GM19467 (cell line): Measurements from ENCODE around the gene NPHP4.
"Not testable (repeated sequence)": the region's sequence is repeated elsewhere in the genome, so short reads cannot be mapped to it uniquely, and the experiment has no call there.

Source experiments
- ATAC-seq: cut with Tn5 transposase; IDR thresholded peaks from one replicate; pipeline ENCODE4 v1.9.1; 2021; ENCODE audit warnings: mild to moderate bottlenecking, moderate library complexity; ENCODE audit not compliant: unreplicated experiment

The NPHP4 gene

DNA sequence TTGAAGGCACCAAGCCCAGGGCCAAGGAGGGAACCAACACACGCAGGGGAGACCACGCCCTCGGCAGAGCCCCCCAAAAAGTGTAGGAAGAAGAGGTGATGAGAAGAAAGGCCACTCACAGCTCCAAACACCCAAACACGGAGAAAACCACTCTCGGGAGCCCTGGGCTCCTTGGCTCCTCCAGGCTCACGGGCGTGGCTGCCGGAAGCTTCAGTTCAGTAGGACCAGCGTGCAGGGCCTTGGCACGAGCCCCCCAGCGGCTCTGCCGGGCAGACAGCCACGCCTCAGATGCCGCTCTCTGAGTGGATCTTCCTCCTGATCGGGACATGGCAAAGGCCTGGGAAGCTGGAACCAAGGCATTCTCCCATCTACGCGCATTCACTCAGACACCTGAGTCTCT, 94.0 kb downstream of the NPHP4 start:
- ATAC-seq = no peak

DNA sequence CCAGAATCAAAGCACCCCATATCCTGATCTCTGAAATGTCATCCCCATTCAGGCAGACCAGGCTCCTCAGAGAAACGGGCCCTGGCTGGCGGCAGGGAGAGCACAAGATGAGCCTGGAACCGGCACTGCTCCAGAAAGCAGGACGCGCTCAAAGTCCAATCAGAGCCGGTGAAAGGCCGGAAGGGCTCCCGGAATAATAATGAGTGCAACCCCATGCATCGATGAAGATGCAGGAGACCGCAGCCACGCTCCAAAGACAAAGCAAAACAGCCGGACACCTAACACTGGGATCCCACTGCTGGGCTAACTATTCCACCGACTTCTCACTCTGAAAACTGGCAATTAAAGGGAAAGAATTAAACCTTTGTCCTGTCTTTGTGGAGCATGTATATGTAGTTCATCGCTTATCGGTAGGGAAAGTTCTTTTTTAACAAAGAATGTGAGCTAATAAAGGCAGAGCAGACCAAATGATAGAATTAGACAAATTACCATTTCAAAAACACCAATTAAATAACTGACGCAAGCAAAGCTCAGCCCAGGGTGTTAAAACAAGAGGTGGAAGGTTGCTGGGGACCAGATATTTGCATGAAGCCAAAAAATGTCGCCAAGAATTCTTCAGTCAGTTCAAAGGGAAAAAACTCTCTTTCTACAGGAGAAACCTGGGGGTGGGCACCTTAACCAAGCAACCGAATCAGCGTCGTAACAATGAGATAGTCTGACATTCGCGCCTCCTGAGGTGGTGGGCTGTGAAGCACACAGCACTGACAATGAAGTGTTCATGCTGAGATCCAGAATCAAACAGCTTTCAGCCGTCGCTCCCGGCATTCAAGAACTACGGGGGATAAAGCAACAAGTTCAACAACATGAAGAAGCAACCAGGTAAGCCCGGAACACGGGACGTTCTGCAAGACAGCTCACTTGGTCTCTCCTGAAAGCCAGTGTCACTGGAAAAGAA, 95.2 kb downstream of the NPHP4 start:
- no peak for ATAC-seq

DNA sequence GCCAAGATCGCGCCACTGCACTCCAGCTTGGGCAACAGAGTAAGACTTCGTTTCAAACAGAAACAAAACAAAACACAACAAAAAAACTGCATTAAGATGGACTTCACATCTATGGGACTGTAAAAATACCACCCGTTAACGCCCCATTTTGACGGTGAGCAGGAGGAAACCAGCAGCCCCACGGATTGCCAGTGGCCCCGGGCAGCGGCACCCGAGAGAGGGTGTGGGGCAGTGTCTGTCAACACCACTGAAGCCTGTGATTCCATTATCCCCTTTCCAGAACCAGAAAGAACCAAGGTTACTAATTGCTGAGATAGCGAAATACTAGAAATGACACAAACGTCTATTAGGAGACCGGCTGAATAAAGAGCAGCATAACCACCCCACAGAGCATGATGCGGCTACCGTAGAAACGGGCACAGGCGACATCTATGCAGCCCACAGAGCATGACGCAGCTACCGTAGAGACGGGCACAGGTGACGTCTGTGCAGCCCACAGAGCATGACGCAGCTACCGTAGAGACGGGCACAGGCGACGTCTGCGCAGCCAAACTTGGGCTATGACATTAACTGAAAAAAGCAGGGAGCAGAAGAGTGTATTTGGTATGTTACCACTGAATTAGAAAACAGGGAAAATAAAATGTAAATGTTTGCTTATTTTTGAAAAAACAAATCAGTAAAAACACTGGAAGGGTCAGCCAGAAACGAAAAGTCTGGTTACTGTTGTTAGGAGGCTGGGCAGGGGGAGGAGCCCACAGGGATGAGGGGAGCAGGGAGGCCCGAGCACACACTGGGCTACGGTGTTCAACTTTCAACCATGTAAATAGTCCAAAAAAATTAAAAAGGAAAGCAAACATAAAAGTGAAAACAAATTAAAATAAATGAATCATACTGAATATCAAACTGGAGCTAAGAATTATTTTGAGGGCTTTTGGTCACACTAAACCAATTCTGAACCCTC, 96.5 kb downstream of the NPHP4 start:
- no peak for ATAC-seq

DNA sequence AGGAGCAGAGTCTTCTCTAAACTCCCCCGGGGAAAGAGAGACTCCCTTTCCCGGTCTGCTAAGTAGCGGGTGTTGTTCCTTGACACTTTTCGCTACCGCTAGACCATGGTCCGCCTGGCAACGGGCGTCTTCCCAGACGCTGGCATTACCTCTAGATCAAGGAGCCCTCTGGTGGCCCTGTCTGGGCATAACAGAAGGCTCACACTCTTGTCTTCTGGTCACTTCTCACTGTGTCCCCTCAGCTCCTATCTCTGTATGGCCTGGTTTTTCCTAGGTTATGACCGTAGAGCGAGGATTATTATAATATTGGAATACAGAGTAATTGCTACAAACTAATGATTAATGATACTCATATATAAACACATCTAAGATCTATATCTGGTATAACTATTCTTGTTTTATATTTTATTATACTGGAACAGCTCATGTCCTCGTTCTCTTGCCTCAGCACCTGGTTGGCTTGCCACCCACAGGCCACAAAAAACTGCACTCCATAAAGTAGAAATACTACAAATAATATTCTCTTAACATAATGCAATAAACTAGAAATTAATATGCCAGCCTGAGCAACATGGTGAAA, 98.4 kb downstream of the NPHP4 start:
- ATAC-seq = not testable (repeated sequence)

DNA sequence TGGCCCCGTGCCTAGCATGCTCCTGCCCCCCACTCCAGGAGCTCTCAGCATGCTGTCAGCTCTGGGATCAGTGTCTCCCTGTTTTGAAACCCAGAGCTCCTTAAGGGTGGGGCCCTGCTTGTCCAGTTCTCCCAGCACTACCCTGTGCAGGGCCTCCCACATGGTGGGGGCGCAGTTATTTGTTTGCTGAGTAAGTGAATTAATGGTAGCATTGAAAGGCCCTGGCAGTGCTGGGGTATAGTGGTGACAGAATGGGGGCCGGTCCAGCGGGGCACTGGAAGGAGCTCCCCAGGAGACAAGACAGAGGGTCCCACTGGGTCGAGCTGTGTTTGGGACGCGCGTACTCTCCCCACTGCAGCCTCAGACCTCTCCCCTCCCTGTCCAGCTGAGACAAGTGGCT, 99.9 kb downstream of the NPHP4 start:
- ATAC-seq = no peak

DNA sequence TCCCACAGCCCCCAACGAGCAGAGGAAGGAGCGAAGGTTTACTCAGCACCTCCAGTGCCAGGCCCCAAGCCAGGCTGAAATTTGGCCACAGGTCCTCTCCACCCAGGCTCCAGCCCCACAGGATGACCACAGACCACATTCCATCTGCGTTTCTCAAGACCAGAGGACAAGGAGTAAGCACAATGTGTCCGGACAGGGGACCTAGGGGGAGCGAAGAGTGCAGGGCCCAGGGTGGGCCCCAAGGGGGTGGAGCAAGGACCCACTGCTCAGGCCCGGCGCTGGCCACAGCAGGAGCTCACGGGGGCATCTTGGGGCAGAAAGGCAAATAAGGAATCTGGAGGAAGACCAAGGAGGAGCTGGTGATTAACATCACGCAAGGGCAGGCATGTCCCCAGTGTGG, 100.5 kb downstream of the NPHP4 start:
- ATAC-seq = no peak

DNA sequence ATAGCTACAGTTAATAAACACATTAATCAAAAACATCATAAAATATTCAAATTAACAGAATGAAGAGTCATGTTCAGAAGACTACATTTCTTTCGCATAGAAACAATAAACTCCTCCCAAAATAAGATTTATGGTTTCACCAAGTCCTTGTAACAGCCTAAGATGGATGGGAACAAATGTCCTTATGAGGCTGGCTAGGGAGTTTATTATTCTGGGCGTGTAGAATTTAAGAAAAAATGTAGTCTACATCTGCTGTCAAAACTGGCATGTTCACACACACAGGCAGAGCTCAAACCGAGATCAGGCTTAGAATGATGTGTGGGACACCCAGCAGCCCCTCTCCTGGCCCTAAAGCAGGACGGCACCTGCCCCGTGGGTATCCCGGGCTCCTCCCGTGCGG, 101.1 kb downstream of the NPHP4 start:
- no peak for ATAC-seq

DNA sequence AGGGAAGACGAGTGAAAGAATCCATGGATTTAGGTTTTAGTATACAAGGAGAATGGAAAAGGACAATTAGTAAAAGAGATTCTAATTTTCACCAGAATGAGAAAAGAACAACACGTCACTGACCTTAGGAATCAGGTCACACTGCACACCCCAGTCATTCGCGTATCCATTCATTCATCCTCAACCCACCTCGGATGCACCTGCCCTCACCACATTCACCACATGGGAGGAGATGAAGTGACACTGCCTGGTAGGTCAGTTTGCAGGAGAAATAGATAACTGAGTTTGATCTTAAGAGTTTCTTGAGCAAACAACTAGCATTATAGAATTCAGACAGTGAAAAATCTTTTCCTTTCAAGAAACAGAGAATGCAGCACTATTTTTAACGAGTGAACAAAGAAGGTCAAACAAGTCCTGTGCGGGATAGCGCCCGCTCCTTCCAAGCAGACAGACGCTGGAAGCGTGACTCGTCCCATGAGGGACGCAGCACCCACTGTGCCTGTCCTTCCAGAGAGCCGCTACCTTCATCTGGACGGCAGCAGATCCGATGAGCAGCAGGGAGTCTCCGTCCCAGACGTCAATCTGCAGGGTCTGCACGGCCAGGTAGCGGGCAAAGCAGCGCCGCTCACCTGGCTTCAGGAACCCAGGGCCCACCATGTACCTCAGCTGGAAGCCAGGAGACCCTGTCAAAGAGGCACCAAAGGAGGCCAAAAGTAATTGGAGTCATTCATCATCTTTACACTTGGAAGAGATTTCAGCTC, 101.7 kb downstream of the NPHP4 start:
- ATAC-seq = no peak

DNA sequence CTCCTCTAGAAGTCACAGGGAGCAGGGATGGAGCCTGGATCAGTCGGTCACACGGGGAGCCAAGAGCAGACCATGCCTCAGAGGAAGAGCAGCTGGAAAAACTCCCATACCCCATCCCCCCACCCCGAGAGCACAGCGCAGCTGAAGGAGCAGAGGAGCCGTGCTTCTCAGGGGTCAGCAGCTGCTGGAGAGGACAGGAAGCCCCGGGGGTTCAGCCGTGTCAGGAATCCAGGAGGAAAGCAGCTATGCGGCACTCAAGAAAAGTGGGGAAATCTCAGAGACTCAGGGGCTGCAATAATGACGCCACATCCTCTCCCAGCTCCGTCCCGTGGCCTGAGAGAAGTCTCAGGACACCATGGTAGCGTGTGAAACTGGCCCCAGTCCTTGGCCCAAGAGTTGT, 102.3 kb downstream of the NPHP4 start:
- no peak for ATAC-seq

DNA sequence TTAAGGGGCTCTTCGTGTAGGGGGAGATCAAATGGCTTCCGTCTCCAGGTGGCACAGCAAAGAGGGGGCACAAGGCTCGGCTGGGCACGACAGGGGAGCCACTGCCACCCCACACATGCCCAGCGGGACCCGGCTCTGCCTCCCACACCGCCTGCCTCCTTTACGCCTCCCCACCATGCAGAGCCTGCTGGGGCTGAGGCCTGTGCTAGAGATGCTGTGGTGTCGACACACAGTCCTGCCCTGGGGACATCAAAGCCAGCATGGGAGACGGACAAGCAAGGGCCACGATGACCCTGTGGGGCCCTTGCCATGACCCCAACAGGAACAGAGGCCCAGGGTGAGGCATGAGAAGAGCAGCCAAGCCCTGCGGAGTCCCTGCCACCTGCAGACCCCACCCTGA, 102.8 kb downstream of the NPHP4 start:
- ATAC-seq = no peak

DNA sequence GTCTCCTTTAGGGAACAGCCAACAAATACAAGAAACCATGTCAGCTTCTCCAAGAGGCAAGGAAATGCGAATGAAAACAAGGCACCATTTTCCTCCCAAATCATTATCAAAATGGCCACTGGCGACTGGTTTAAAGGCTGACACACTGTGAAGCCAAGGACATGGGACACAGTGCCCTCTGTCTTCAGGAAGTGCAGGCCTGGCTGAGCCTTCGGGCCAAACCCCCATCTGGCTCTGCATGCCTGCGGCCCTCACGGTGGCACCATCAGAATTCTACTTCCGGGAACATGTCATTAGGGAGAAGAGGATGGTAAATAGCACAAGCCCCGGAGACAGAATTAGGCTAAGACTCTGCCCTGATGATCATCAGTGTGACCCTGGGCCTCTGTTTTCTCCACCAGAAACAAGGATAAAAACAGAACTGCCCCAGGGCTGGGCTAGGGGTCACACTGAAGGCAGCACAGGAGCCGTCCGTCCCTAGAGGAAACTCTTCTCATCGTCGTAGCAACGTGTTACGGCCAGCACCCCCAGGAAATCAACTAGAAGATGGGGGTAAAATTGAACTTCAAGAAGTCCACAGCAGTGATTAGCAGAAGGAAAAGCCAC, 103.5 kb downstream of the NPHP4 start:
- no peak for ATAC-seq

DNA sequence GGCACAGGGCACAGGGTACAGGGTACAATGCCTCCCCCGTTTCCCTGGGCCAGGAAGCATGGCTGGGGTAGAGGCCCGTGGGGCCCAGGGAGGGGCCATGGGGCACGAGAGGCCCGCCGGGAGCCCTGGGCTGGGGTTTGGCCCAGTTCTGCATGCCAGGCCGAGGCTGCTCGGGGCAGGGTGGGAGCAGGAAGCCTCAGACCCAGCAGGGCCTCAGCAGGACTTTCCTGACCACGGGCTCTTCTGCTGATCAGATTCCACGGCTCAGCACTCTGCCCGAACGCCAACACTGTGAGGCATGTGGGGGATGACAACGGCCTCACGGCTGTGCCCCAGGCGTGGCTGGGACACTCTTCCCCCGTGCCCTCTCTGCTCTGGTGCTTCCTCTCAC, 104.3 kb downstream of the NPHP4 start:
- ATAC-seq = no peak

DNA sequence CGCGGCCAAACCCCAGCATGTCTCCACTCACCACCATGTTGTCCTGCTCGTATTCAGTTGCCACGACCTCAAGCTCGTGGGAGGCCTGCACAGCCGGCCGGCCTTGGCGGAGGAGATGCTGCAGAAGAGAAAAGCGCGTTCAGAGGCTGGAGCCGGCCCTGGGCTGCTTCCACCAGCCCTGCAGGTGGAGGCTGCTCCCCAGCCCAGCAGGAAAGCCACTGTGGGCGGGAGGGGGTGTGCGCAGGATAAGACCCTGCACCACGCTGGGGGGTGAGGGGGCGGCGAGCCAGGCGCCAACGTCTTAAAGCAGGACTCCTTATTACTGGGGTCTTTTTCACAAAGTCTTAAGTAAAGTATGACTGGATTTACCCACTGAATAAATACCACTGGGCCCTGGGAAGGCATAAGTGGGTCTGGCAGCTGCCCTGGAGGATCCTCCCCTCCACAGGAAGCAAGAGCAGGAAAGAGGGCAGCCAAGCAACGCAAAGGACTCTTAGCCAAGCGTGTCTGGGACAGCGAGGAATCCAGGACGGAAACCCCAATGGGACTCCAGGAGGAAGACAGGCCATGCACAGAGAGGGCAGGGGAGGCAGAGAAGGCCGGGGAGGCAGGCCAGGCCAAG, 104.8 kb downstream of the NPHP4 start:
- no peak for ATAC-seq

DNA sequence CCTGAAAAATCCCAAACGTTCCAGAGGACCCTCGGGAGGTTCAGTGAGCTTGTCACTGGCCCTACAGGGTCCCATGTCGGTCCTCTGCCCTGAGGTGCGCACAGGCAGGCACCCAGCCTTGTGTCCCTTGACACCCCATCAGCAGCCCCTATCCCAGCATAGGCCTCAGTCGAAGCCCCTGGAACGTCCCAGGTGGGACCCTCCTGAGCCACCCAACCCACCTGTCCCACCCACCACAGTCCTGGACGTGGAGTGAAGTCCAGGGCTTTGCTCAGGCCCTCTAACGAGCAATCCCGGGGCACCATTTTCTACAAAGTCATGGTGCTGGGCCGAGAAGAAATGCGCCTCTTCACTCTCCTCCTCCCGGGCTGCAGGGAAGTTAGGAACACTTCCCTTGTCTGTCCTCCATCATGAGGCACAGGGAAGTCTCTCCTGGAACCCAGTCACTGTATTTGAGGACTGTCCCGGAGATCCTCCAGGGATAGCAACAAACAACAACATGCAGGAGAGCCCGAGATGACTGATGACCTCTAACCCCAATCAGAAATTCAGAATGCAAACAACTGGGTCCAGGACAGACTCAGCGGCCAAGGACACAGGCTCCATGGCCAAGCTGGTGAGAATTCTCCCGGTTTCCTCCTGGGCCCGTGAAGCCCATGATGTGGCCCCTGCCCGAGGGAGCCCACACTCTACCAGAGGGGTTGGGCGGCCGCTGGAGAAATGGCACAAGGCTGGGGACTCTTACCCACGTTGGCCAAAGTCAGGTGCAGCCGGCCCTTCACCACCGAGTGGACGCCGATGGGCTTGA, 105.5 kb downstream of the NPHP4 start:
- no peak for ATAC-seq

DNA sequence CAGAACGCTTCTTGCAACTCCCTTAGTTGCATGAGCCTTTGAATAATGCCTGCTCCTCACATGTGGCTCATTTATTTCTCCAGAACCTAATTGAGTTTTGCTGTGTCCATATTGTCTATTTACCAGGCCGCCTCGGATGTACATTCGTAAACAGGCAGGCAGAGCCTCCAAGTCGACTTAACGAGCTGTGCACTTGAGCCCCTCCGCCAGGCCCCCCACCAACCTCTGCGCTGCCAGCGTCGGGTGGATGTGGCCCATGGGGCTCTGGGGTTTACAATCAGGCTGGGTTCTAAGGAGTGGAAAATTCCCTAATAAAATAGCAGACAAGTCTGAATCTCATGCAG, 106.1 kb downstream of the NPHP4 start:
- ATAC-seq = no peak

DNA sequence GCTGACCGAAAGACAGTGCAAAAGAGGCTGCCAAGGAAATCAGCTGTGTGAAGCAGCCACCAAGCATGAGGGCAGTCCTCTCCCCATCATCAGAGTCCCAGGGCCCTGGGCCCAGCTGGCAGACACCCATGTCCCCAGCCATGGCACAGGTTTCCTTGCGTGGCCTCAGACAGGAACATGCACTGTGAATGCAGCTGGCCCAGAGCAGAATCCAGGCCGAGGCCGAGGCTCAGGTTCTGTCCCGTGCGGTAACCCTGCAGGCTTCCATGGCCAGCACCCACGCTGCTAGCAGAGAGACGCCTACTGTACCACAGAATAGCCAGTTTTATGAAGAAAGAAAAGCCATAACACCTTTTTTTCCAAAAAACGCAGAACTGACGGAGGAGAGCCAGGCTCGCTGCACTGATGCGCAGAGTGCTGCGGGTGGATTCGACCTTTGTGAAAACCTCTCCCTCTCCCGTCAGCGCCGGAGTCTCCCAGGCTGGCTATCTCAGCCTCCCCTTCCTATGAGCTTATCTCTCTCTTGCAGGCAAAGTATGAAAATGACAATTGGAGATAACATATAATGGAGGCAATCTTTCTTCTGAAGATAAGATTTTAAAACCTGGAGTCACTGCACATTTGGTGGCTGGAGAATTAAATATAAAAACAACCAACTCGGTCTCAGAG, 106.6 kb downstream of the NPHP4 start:
- ATAC-seq = no peak

DNA sequence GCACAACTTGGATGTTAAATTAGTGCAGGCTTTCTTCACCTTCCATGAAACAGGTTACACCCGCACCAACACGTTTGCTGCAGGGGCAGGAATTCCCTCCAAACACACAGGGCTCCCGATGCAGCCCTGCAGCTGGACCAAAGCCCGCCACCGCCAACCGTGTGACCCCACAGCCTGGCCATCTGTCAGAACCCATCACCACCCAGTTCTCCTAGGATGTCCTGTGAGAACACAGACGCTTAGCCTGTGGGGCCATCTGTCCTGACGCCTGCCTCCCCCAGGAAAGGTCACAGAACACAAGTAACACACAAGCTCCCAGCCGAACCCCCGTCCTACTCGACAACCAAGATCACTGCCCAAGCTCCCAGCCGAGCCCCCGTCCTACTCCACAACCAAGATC, 108.1 kb downstream of the NPHP4 start:
- no peak for ATAC-seq
